Gastroesophageal sphincter (tissue), 3 donors: ENCODE data around the gene LRRC1.

Source experiments
- EP300 ChIP-seq: sonication (generic); formaldehyde crosslinking; IDR thresholded peaks from one replicate; pipeline ENCODE4 v1.6.1; 2017; ENCODE audit warnings: antibody characterized with exemption, mild to moderate bottlenecking
- POLR2AphosphoS5 ChIP-seq: sonication (generic); formaldehyde crosslinking; IDR thresholded peaks from one replicate; pipeline ENCODE4 v1.6.1; 2017; ENCODE audit warnings: antibody characterized with exemption
- TF ChIP-seq, protein P1 (sequence below), 4 experiments: fragments of 200-600 bp in 2 of 4; fragments of 450-650 bp in 2 of 4; sonication (generic) in 1 of 4; IDR thresholded peaks; one replicate each; pipeline ENCODE4 v1.5.1; 2017 to 2019; ENCODE audit warnings: antibody characterized with exemption in 4 of 4, mild to moderate bottlenecking in 2 of 4, moderate library complexity in 2 of 4

DNA sequence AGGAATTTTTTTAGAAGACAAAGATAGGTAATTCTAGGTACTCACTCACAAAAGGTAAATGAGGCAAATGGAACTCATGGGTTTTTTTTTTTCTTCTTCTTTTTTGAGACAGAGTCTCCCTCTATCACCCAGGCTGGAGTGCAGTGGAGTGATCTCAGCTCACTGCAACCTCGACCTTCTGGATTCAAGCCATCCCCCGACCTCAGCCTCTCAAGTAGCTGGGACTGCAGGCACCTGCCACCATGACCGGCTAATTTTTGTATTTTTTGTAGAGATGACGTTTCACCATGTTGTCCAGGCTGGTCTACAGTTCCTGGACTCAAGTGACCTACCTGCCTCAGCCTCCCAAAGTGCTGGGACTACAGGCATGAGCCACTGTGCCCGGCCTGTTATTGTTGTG is 126.1 kb downstream of the LRRC1 start:
- TF ChIP-seq, protein P1, sequence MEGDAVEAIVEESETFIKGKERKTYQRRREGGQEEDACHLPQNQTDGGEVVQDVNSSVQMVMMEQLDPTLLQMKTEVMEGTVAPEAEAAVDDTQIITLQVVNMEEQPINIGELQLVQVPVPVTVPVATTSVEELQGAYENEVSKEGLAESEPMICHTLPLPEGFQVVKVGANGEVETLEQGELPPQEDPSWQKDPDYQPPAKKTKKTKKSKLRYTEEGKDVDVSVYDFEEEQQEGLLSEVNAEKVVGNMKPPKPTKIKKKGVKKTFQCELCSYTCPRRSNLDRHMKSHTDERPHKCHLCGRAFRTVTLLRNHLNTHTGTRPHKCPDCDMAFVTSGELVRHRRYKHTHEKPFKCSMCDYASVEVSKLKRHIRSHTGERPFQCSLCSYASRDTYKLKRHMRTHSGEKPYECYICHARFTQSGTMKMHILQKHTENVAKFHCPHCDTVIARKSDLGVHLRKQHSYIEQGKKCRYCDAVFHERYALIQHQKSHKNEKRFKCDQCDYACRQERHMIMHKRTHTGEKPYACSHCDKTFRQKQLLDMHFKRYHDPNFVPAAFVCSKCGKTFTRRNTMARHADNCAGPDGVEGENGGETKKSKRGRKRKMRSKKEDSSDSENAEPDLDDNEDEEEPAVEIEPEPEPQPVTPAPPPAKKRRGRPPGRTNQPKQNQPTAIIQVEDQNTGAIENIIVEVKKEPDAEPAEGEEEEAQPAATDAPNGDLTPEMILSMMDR (IDR thresholded peaks at IDR 0.05): no peak
- TF ChIP-seq EP300: no peak
- no peak for TF ChIP-seq POLR2AphosphoS5
